Inferior parietal cortex (tissue), 1 donor: ENCODE measurements around the gene SEL1L3.

Source experiments
- DNase-seq: peaks from one replicate; pipeline ENCODE4 v3.0.0-alpha.2; 2016; ENCODE audit errors: extremely low spot score

The SEL1L3 gene

GRCh38 chr4:25847329-25847728 lies 15.5 kb downstream of the SEL1L3 start:
- no peak for DNase-seq

GRCh38 chr4:25845841-25846653 lies 16.7 kb downstream of the SEL1L3 start:
- DNase-seq: no peak

GRCh38 chr4:25844961-25845712 lies 17.7 kb downstream of the SEL1L3 start:
- no peak for DNase-seq

GRCh38 chr4:25843340-25844097 lies 19.3 kb downstream of the SEL1L3 start:
- DNase-seq: no peak

GRCh38 chr4:25842229-25842845 lies 20.5 kb downstream of the SEL1L3 start:
- DNase-seq: no peak

- no peak for DNase-seq
Observed at GRCh38 chr4:25839687-25840086, 23.1 kb downstream of the SEL1L3 start.

- DNase-seq: no peak
Observed at GRCh38 chr4:25839233-25839632, 23.6 kb downstream of the SEL1L3 start.

GRCh38 chr4:25838526-25838925 lies 24.3 kb downstream of the SEL1L3 start:
- no peak for DNase-seq

GRCh38 chr4:25837107-25837506 lies 25.7 kb downstream of the SEL1L3 start:
- no peak for DNase-seq

- DNase-seq: no peak
Observed at GRCh38 chr4:25835384-25835783, 27.4 kb downstream of the SEL1L3 start.

GRCh38 chr4:25834411-25835107 lies 28.2 kb downstream of the SEL1L3 start:
- no peak for DNase-seq

- DNase-seq: no peak
Observed at GRCh38 chr4:25830548-25830947, 32.2 kb downstream of the SEL1L3 start.

- no peak for DNase-seq
Observed at GRCh38 chr4:25827897-25828296, 34.9 kb downstream of the SEL1L3 start.

- no peak for DNase-seq
Observed at GRCh38 chr4:25827373-25827772, 35.4 kb downstream of the SEL1L3 start.

GRCh38 chr4:25826074-25826752 lies 36.6 kb downstream of the SEL1L3 start:
- DNase-seq: no peak

- no peak for DNase-seq
Observed at GRCh38 chr4:25823632-25824031, 39.2 kb downstream of the SEL1L3 start.

- DNase-seq: no peak
Observed at GRCh38 chr4:25821899-25822298, 40.9 kb downstream of the SEL1L3 start.

GRCh38 chr4:25821267-25821666 lies 41.5 kb downstream of the SEL1L3 start:
- DNase-seq: no peak

GRCh38 chr4:25818876-25819275 lies 43.9 kb downstream of the SEL1L3 start:
- DNase-seq: no peak

- DNase-seq: no peak
Observed at GRCh38 chr4:25818371-25818871, 44.4 kb downstream of the SEL1L3 start.
